ENCODE results near the gene XG.

The XG gene

GRCh38 chrX:2789569-2789968, 37.7 kb downstream of the XG start:
- TF ChIP-seq SIN3A (IDR thresholded peaks at IDR 0.05; ENCODE audit: borderline replicate concordance, insufficient read depth, low read length) = no peak
- TF ChIP-seq FOXP2 (optimal IDR thresholded peaks at IDR 0.05; ENCODE audit: borderline replicate concordance, extremely low read depth, extremely low read length, insufficient read depth) = no peak
- TF ChIP-seq POLR2AphosphoS5 (IDR thresholded peaks at IDR 0.05; ENCODE audit: low read depth, low read length) = no peak
- no peak for TF ChIP-seq TAF1 (IDR thresholded peaks at IDR 0.05; ENCODE audit: borderline replicate concordance, insufficient read depth, low read length)
- no peak for TF ChIP-seq REST (IDR thresholded peaks at IDR 0.05; ENCODE audit: insufficient read depth in 1 of 2, low read depth in 2 of 2, low read length in 2 of 2)

- TF ChIP-seq TAF1 (IDR thresholded peaks at IDR 0.05; ENCODE audit: borderline replicate concordance, insufficient read depth, low read length) = no peak
- no peak for TF ChIP-seq FOXP2 (optimal IDR thresholded peaks at IDR 0.05; ENCODE audit: borderline replicate concordance, extremely low read depth, extremely low read length, insufficient read depth)
- TF ChIP-seq POLR2AphosphoS5 (IDR thresholded peaks at IDR 0.05; ENCODE audit: low read depth, low read length) = no peak
- no peak for TF ChIP-seq REST (IDR thresholded peaks at IDR 0.05; ENCODE audit: insufficient read depth in 1 of 2, low read depth in 2 of 2, low read length in 2 of 2)
- TF ChIP-seq SIN3A (IDR thresholded peaks at IDR 0.05; ENCODE audit: borderline replicate concordance, insufficient read depth, low read length) = no peak
Observed at GRCh38 chrX:2793752-2794151, 41.9 kb downstream of the XG start.

GRCh38 chrX:2794336-2794735, 42.5 kb downstream of the XG start:
- TF ChIP-seq TAF1 (IDR thresholded peaks at IDR 0.05; ENCODE audit: borderline replicate concordance, insufficient read depth, low read length) (no peak), FOXP2 (optimal IDR thresholded peaks at IDR 0.05; ENCODE audit: borderline replicate concordance, extremely low read depth, extremely low read length, insufficient read depth) (no peak), SIN3A (IDR thresholded peaks at IDR 0.05; ENCODE audit: borderline replicate concordance, insufficient read depth, low read length) (no peak), POLR2AphosphoS5 (IDR thresholded peaks at IDR 0.05; ENCODE audit: low read depth, low read length) (no peak), REST (IDR thresholded peaks at IDR 0.05; ENCODE audit: insufficient read depth in 1 of 2, low read depth in 2 of 2, low read length in 2 of 2) (no peak)

GRCh38 chrX:2799369-2799768, 47.5 kb downstream of the XG start:
- TF ChIP-seq FOXP2 (optimal IDR thresholded peaks at IDR 0.05; ENCODE audit: borderline replicate concordance, extremely low read depth, extremely low read length, insufficient read depth) = no peak
- no peak for TF ChIP-seq REST (IDR thresholded peaks at IDR 0.05; ENCODE audit: insufficient read depth in 1 of 2, low read depth in 2 of 2, low read length in 2 of 2)
- TF ChIP-seq TAF1 (IDR thresholded peaks at IDR 0.05; ENCODE audit: borderline replicate concordance, insufficient read depth, low read length) = no peak
- TF ChIP-seq SIN3A (IDR thresholded peaks at IDR 0.05; ENCODE audit: borderline replicate concordance, insufficient read depth, low read length) = no peak
- TF ChIP-seq POLR2AphosphoS5 (IDR thresholded peaks at IDR 0.05; ENCODE audit: low read depth, low read length) = no peak

- TF ChIP-seq POLR2AphosphoS5 (IDR thresholded peaks at IDR 0.05; ENCODE audit: low read depth, low read length) = no peak
- no peak for TF ChIP-seq TAF1 (IDR thresholded peaks at IDR 0.05; ENCODE audit: borderline replicate concordance, insufficient read depth, low read length)
- no peak for TF ChIP-seq REST (IDR thresholded peaks at IDR 0.05; ENCODE audit: insufficient read depth in 1 of 2, low read depth in 2 of 2, low read length in 2 of 2)
- no peak for TF ChIP-seq SIN3A (IDR thresholded peaks at IDR 0.05; ENCODE audit: borderline replicate concordance, insufficient read depth, low read length)
- TF ChIP-seq FOXP2 (optimal IDR thresholded peaks at IDR 0.05; ENCODE audit: borderline replicate concordance, extremely low read depth, extremely low read length, insufficient read depth) = no peak
Observed at GRCh38 chrX:2801223-2801622, 49.4 kb downstream of the XG start.
